Measurements from ENCODE around the gene EFCAB9. TPM values are rescaled to one million over a fixed set of nuclear protein-coding genes. Genes with fewer than 3 reads are reported as not detected.

EFCAB9 gene
- total RNA-seq, 1 donor from 2014 or later, result not detected

DNA sequence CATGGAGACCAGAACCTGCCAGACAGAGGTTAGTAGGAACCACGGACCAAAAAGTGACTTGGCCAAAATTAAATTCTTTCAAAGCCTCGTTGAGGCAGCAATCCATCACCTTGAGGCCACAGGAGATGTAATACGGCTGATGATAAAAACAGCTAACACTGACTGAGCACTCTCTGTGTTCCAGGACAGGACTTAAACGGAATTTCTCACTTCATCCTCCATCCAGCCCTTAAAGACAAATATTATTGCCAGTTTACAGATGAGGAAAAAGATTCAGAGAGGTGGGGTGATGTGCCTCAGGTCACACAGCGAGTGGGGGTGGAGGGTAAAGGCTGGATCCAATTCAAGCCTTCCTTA is 31.0 kb upstream of the EFCAB9 start:
- Histone ChIP-seq H3K27ac (no peak overlapping the region), H2AFZ (replicated peaks) (no peak overlapping the region), H3K4me3 (no peak overlapping the region), H3K27me3 (no peaks in the 10 kb centered on the region), H3K4me2 (no peak overlapping the region), H3K36me3 (no peaks in the 10 kb centered on the region), H3F3A (ENCODE audit: low read depth) (peaks cover 7% of the 10 kb centered on the region), H3K4me1 (peaks cover 4% of the 10 kb centered on the region), H3K9ac (no peak overlapping the region), H3K9me3 (ENCODE audit: low read depth) (no peaks in the 10 kb centered on the region), H4K20me1 (ENCODE audit: low read depth) (peaks cover 2% of the 10 kb centered on the region), H3K79me2 (ENCODE audit: low read depth) (no peaks in the 10 kb centered on the region)
- Mint-ChIP-seq H3K36me3 (no peaks in the 10 kb centered on the region), H3K27ac (no peak overlapping the region), H3K4me1 (peaks cover 18% of the 10 kb centered on the region), H3K4me3 (no peak overlapping the region), H3K9me3 (no peaks in the 10 kb centered on the region), H3K27me3 (ENCODE audit: insufficient read depth, low read depth) (peaks cover 3% of the 10 kb centered on the region)
- no peak for DNase-seq (ENCODE audit: low spot score)
- no peak for TF ChIP-seq EZH2 (IDR thresholded peaks at IDR 0.05)
- no peak for TF ChIP-seq EZH2phosphoT487 (IDR thresholded peaks at IDR 0.05)
- TF ChIP-seq CTCF (IDR thresholded peaks at IDR 0.05), result no peak

DNA sequence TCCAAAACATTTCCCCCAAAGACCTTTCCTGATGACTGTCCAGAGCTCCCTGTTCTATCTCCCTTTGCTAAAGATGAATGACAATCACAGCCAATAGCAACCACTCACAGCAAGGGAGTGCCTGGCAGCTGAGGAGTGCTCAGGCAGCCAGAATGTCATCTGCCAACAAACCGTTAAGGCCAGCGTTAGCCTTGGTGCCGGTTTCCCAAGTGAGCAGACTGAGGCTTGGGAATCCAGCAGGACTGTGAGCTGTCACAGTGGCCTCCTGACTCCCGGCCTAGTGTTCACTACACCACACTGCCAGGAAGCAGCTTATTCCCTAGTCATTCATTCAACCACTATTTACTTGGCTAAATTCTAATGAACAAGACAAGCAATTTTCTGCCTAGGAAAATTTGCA is 30.6 kb upstream of the EFCAB9 start:
- no peaks in the 10 kb centered on the region for H3K79me2 ChIP-seq (ENCODE audit: low read depth)
- H3K4me1 Mint-ChIP-seq, result peaks cover 22% of the 10 kb centered on the region

GRCh38 chr5:172164769-172165212 is 29.2 kb upstream of the EFCAB9 start:
- no peaks in the 10 kb centered on the region for H3K36me3 Mint-ChIP-seq
- no peak overlapping the region for H2AFZ ChIP-seq (replicated peaks)
- peaks cover 7% of the 10 kb centered on the region for H3F3A ChIP-seq (ENCODE audit: low read depth)
- H3K4me1 ChIP-seq, result peaks cover 7% of the 10 kb centered on the region
- no peak overlapping the region for H3K27ac Mint-ChIP-seq
- H3K4me1 Mint-ChIP-seq, result peaks cover 25% of the 10 kb centered on the region
- no peak overlapping the region for H3K27ac ChIP-seq
- no peak overlapping the region for H3K4me3 Mint-ChIP-seq
- no peaks in the 10 kb centered on the region for H3K79me2 ChIP-seq (ENCODE audit: low read depth)
- H3K9me3 Mint-ChIP-seq, result no peaks in the 10 kb centered on the region
- no peak overlapping the region for H3K4me2 ChIP-seq
- H3K4me3 ChIP-seq, result no peak overlapping the region
- TF ChIP-seq CTCF (IDR thresholded peaks at IDR 0.05) (no peak), EZH2 (IDR thresholded peaks at IDR 0.05) (no peak), EZH2phosphoT487 (IDR thresholded peaks at IDR 0.05) (no peak)
- no peaks in the 10 kb centered on the region for H3K27me3 ChIP-seq
- no peak for DNase-seq (ENCODE audit: low spot score)
- peaks cover 2% of the 10 kb centered on the region for H3K27me3 Mint-ChIP-seq (ENCODE audit: insufficient read depth, low read depth)
- H4K20me1 ChIP-seq (ENCODE audit: low read depth), result peaks cover 7% of the 10 kb centered on the region
- H3K9me3 ChIP-seq (ENCODE audit: low read depth), result no peaks in the 10 kb centered on the region
- H3K9ac ChIP-seq, result no peak overlapping the region
- H3K36me3 ChIP-seq, result no peaks in the 10 kb centered on the region

More for the DNA sequence above, 30.6 kb upstream of the EFCAB9 start:
- H2AFZ ChIP-seq (replicated peaks), result no peak overlapping the region
- no peak for TF ChIP-seq EZH2 (IDR thresholded peaks at IDR 0.05)
- TF ChIP-seq CTCF (IDR thresholded peaks at IDR 0.05), result no peak
- TF ChIP-seq EZH2phosphoT487 (IDR thresholded peaks at IDR 0.05), result no peak
- H3K36me3 ChIP-seq, result no peaks in the 10 kb centered on the region
- peaks cover 3% of the 10 kb centered on the region for H3K27me3 Mint-ChIP-seq (ENCODE audit: insufficient read depth, low read depth)
- H4K20me1 ChIP-seq (ENCODE audit: low read depth), result peaks cover 5% of the 10 kb centered on the region
- no peak overlapping the region for H3K9ac ChIP-seq
- H3K4me1 ChIP-seq, result peaks cover 7% of the 10 kb centered on the region
- no peak overlapping the region for H3K4me3 ChIP-seq
- no peak overlapping the region for H3K4me2 ChIP-seq
- H3K4me3 Mint-ChIP-seq, result no peak overlapping the region
- H3K27ac Mint-ChIP-seq, result no peak overlapping the region
- H3K9me3 Mint-ChIP-seq, result no peaks in the 10 kb centered on the region
- no peaks in the 10 kb centered on the region for H3K9me3 ChIP-seq (ENCODE audit: low read depth)
- H3K27ac ChIP-seq, result no peak overlapping the region
- no peak for DNase-seq (ENCODE audit: low spot score)
- no peaks in the 10 kb centered on the region for H3K27me3 ChIP-seq
- no peaks in the 10 kb centered on the region for H3K36me3 Mint-ChIP-seq
- peaks cover 7% of the 10 kb centered on the region for H3F3A ChIP-seq (ENCODE audit: low read depth)

Data from neural progenitor cell (in vitro differentiated cells).